IMR-90 (cell line): ENCODE data around the gene YAE1.

Source experiments
- BHLHE40 ChIP-seq: fragments of 150-350 bp; IDR thresholded peaks from 2 replicates; pipeline ENCODE4 v1.6.1; 2016; ENCODE audit warnings: mild to moderate bottlenecking, low read depth, low read length
- POLR2A ChIP-seq: IDR thresholded peaks from 2 replicates; pipeline ENCODE4 v1.6.1; 2012; ENCODE audit warnings: mild to moderate bottlenecking, low read depth, low read length
- SMC3 ChIP-seq: fragments of 150-350 bp; IDR thresholded peaks from 2 replicates; pipeline ENCODE4 v1.6.1; 2016; ENCODE audit warnings: low read depth, mild to moderate bottlenecking, antibody characterized with exemption, low read length, moderate library complexity
- USF2 ChIP-seq: fragments of 150-350 bp; IDR thresholded peaks from 2 replicates; pipeline ENCODE4 v1.6.1; 2017; ENCODE audit warnings: mild to moderate bottlenecking, antibody characterized with exemption, low read length, low read depth
- TF ChIP-seq, protein P1 (sequence below): conservative IDR thresholded peaks from 2 replicates; pipeline ENCODE4 v1.5.1; 2012; ENCODE audit warnings: mild to moderate bottlenecking, low read depth, low read length, improper control_type of control experiment

GRCh38 chr7:39618868-39619267 lies 52.7 kb downstream of the YAE1 start:
- TF ChIP-seq, protein P1, sequence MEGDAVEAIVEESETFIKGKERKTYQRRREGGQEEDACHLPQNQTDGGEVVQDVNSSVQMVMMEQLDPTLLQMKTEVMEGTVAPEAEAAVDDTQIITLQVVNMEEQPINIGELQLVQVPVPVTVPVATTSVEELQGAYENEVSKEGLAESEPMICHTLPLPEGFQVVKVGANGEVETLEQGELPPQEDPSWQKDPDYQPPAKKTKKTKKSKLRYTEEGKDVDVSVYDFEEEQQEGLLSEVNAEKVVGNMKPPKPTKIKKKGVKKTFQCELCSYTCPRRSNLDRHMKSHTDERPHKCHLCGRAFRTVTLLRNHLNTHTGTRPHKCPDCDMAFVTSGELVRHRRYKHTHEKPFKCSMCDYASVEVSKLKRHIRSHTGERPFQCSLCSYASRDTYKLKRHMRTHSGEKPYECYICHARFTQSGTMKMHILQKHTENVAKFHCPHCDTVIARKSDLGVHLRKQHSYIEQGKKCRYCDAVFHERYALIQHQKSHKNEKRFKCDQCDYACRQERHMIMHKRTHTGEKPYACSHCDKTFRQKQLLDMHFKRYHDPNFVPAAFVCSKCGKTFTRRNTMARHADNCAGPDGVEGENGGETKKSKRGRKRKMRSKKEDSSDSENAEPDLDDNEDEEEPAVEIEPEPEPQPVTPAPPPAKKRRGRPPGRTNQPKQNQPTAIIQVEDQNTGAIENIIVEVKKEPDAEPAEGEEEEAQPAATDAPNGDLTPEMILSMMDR: no peak
- TF ChIP-seq USF2 (no peak), BHLHE40 (no peak), POLR2A (no peak), SMC3 (no peak)
